Endodermal cell (in vitro differentiated cells): ENCODE measurements around the gene CASZ1. TPM values are rescaled to one million over a fixed set of nuclear protein-coding genes. Genes with fewer than 3 reads are reported as not detected.

ENCODE experiments used
- DNase-seq: peaks from one replicate; pipeline ENCODE4 v3.0.0-alpha.2; 2017
- H3K27ac ChIP-seq: 2 replicates; pipeline ENCODE4 v1.5.1; 2013; ENCODE audit warnings: mild to moderate bottlenecking, low read depth, low read length, moderate library complexity
- H3K27me3 ChIP-seq: 2 replicates; pipeline ENCODE4 v1.6.1; 2013; ENCODE audit warnings: mild to moderate bottlenecking, low read length, moderate library complexity; ENCODE audit not compliant: insufficient read depth, control insufficient read depth, poor library complexity, severe bottlenecking
- H3K36me3 ChIP-seq: 2 replicates; pipeline ENCODE4 v1.7.0; 2013; ENCODE audit warnings: mild to moderate bottlenecking, low read length, moderate library complexity; ENCODE audit not compliant: control insufficient read depth, insufficient read depth
- H3K4me1 ChIP-seq: one replicate; pipeline ENCODE4 v1.7.0; 2013; ENCODE audit warnings: low read length; ENCODE audit not compliant: control insufficient read depth, insufficient read depth
- H3K4me3 ChIP-seq: 2 replicates; pipeline ENCODE4 v1.5.1; 2013; ENCODE audit warnings: mild to moderate bottlenecking, low read length, moderate library complexity
- H3K9ac ChIP-seq: 2 replicates; pipeline ENCODE4 v1.6.1; 2013; ENCODE audit warnings: mild to moderate bottlenecking, low read length, moderate library complexity; ENCODE audit not compliant: poor library complexity, severe bottlenecking; ENCODE audit errors: extremely low read depth
- H3K9me3 ChIP-seq: 2 replicates; pipeline ENCODE4 v1.6.1; 2013; ENCODE audit warnings: mild to moderate bottlenecking, low read length, moderate library complexity; ENCODE audit not compliant: control insufficient read depth
- H3K27ac Mint-ChIP-seq: 2 replicates; pipeline ENCODE4 v1.8.0; 2020; ENCODE audit warnings: mixed read lengths
- H3K27me3 Mint-ChIP-seq: 2 replicates; pipeline ENCODE4 v1.8.0; 2021; ENCODE audit warnings: mild to moderate bottlenecking, mixed read lengths; ENCODE audit not compliant: insufficient read depth
- H3K36me3 Mint-ChIP-seq: 2 replicates; pipeline ENCODE4 v1.8.0; 2020; ENCODE audit warnings: low read depth, mixed read lengths
- H3K4me1 Mint-ChIP-seq: 2 replicates; pipeline ENCODE4 v1.8.0; 2020; ENCODE audit warnings: mixed read lengths
- H3K4me3 Mint-ChIP-seq: 2 replicates; pipeline ENCODE4 v1.8.0; 2020; ENCODE audit warnings: mild to moderate bottlenecking, moderate library complexity, mixed read lengths
- H3K9me3 Mint-ChIP-seq: 2 replicates; pipeline ENCODE4 v1.8.0; 2020; ENCODE audit warnings: mild to moderate bottlenecking, mixed read lengths
- WGBS, 2 experiments: methylation state at CpG; one replicate each; pipeline versions ENCODE4 v1.1.5 to v1.1.7; 2013; ENCODE audit warnings: missing lambda C conversion rate in 2 of 2, mixed read lengths in 1 of 2; ENCODE audit not compliant: insufficient coverage in 1 of 2, insufficient read length in 1 of 2; 5-methylcytosine and 5-hydroxymethylcytosine counted together
- total RNA-seq, 2 donors: library from RNA; stranded (reverse); fragmentation: NEBNext Ultra II Directional in 1 of 2; extraction: Animal tissue kit (Norgen Biotek cat#: 25700) in 1 of 2; gene quantifications; 2 replicates in 1 of 2; 3 replicates in 1 of 2; pipeline ENCODE4 v1.2.1, GENCODE V29; 2021
- TF ChIP-seq, protein P1 (sequence below): fragments of 200-600 bp; sonication (generic); conservative IDR thresholded peaks from 2 replicates; pipeline ENCODE4 v1.5.0; 2021; ENCODE audit warnings: antibody characterized with exemption, mild to moderate bottlenecking

The CASZ1 gene
- total RNA-seq, 2 donors from 2014 or later, result 3.5 to 5.9 TPM

DNA sequence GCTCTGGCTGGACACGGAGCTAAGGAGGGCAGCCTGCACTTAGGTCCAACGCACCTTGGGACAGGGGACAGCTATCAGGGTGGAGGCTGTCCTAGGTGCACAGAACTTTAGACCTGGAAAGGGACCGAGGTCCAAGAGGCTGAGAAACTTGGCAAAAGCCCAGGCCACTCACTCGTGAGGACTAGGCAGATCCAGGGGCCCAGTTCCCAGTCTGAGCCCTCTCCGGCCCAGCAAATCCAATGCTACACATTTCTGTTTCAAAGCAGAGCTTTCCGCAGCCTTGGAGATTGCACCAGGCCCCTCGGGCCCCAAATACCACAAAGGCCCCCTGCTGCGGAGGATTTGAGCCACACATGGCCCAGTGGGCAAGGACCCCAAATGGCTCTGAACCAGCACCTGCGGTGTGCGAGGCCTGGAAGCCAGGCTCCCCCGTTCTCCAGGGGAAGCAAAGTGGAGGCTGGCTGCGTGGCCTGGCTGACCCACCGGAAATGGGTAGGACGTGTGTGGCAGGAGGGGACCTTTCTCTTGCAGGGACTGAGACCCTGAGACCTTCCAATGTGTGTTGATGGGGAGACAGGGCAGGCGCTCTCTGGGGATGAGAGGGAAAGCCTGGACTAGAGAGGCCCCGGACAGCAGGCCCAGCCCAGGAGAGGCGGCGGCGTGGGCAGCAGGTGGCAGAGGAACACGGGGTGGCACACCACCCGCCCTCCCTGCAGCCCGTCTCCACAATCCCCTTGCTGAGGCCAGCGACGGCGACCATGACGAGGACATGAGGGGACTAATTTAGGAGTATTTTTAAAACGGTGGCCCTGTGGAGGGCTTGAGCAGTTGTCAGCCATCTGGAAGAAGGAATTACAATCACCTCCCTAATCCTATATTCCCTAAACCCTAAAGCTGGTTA lies 118.7 kb downstream of the CASZ1 start:
- peak; percentile 66 for DNase-seq
- WGBS, 2 experiments, result 79 to 81% methylated on average over 23 to 27 of the region's 27 CpGs
- H3K27ac ChIP-seq, result peak overlapping the region; percentile 11

DNA sequence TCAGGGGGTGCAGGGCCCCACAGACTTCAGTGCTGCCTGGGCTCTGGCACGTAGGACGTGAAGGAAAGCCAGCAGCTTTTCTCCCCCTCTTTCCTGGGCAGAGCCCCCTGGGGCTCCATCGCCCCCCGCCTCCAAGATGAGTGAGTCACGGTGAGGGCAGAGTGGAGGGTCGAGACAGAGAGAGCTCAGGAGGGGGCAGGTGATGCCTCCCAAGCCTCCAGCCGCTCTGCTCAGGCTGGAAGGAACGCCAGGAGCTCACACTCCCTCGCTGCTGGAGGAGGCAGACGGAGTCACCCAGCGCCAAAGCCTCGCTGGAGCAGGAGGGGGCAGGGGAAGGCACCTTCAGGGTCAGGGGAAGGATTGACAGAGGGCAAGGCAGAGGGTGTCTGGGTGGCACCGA lies 119.5 kb downstream of the CASZ1 start:
- no peak overlapping the region for H3K4me3 ChIP-seq
- 67% methylated on average over 7 to 13 of the region's 13 CpGs for WGBS, 2 experiments
- no peaks in the 10 kb centered on the region for H3K27me3 ChIP-seq
- Mint-ChIP-seq H3K4me1 (peaks cover 34% of the 10 kb centered on the region), H3K9me3 (no peaks in the 10 kb centered on the region), H3K27me3 (no peaks in the 10 kb centered on the region), H3K36me3 (no peaks in the 10 kb centered on the region), H3K4me3 (peak overlapping the region; percentile 15), H3K27ac (peak overlapping the region; percentile 52)
- TF ChIP-seq, protein P1, sequence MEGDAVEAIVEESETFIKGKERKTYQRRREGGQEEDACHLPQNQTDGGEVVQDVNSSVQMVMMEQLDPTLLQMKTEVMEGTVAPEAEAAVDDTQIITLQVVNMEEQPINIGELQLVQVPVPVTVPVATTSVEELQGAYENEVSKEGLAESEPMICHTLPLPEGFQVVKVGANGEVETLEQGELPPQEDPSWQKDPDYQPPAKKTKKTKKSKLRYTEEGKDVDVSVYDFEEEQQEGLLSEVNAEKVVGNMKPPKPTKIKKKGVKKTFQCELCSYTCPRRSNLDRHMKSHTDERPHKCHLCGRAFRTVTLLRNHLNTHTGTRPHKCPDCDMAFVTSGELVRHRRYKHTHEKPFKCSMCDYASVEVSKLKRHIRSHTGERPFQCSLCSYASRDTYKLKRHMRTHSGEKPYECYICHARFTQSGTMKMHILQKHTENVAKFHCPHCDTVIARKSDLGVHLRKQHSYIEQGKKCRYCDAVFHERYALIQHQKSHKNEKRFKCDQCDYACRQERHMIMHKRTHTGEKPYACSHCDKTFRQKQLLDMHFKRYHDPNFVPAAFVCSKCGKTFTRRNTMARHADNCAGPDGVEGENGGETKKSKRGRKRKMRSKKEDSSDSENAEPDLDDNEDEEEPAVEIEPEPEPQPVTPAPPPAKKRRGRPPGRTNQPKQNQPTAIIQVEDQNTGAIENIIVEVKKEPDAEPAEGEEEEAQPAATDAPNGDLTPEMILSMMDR, result no peak
- no peaks in the 10 kb centered on the region for H3K9me3 ChIP-seq
- no peak overlapping the region for H3K27ac ChIP-seq
- H3K9ac ChIP-seq, result no peak overlapping the region
- H3K4me1 ChIP-seq, result peaks cover 25% of the 10 kb centered on the region
- DNase-seq, result peak; percentile 63
- H3K36me3 ChIP-seq, result no peaks in the 10 kb centered on the region

More for the DNA sequence above, 118.7 kb downstream of the CASZ1 start:
- Mint-ChIP-seq H3K4me3 (peak overlapping the region; percentile 15), H3K27ac (peak overlapping the region; percentile 52), H3K27me3 (no peaks in the 10 kb centered on the region), H3K9me3 (no peaks in the 10 kb centered on the region), H3K4me1 (peaks cover 42% of the 10 kb centered on the region), H3K36me3 (no peaks in the 10 kb centered on the region)
- Histone ChIP-seq H3K9me3 (no peaks in the 10 kb centered on the region), H3K4me3 (no peak overlapping the region), H3K4me1 (peaks cover 31% of the 10 kb centered on the region), H3K9ac (no peak overlapping the region), H3K27me3 (no peaks in the 10 kb centered on the region), H3K36me3 (no peaks in the 10 kb centered on the region)
- TF ChIP-seq, protein P1, result no peak

DNA sequence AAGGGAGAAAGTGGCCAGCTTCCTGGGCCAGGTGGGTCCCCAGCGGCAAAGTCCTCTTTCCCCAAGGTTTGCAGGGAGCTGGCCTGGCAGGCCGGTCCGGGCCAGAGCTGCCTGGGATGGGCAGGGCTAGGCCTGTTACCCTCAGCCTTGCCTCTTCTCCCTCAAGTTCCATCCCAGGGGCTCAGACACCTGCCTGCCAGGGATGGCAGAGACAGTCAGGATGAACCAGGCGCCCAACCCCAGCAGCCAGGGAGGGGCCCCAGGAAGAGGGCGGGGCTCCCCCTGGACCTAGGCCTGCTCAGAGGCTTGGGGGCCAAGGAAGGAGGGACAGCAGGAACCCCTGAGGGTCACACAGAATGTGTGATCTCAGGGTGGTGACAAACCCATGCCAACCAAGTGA lies 120.6 kb downstream of the CASZ1 start:
- Histone ChIP-seq H3K4me1 (peaks cover 18% of the 10 kb centered on the region), H3K27ac (no peak overlapping the region), H3K9ac (no peak overlapping the region), H3K27me3 (no peaks in the 10 kb centered on the region), H3K4me3 (no peak overlapping the region), H3K36me3 (no peaks in the 10 kb centered on the region), H3K9me3 (no peaks in the 10 kb centered on the region)
- no peaks in the 10 kb centered on the region for H3K36me3 Mint-ChIP-seq
- no peak for DNase-seq
- peaks cover 28% of the 10 kb centered on the region for H3K4me1 Mint-ChIP-seq
- no peaks in the 10 kb centered on the region for H3K27me3 Mint-ChIP-seq
- H3K27ac Mint-ChIP-seq, result no peak overlapping the region
- no peak overlapping the region for H3K4me3 Mint-ChIP-seq
- TF ChIP-seq, protein P1, result no peak
- WGBS, 2 experiments, result 91 to 100% methylated on average over 4 to 5 of the region's 5 CpGs
- no peaks in the 10 kb centered on the region for H3K9me3 Mint-ChIP-seq
